ENCODE results near the gene CCT6A.
"Not testable (repeated sequence)": the region's sequence is repeated elsewhere in the genome, so short reads cannot be mapped to it uniquely, and the experiment has no call there.

Gene CCT6A

GRCh38 chr7:56099653-56100052 is 48.1 kb downstream of the CCT6A start:
- DNase-seq (ENCODE audit: low spot score): no peak

- DNase-seq (ENCODE audit: low spot score): not testable (repeated sequence)
Measured at GRCh38 chr7:56104138-56104537, 52.6 kb downstream of the CCT6A start.

- no peak for DNase-seq (ENCODE audit: low spot score)
Measured at GRCh38 chr7:56105508-56105907, 53.9 kb downstream of the CCT6A start.

- DNase-seq (ENCODE audit: low spot score): peak; percentile 98
Measured at GRCh38 chr7:56106108-56107073, 54.8 kb downstream of the CCT6A start, which contains the start of gene CHCHD2. Gene CHCHD2 (minus strand): TSS chr7:56106476. CDS start chr7:56106413, 63 bp downstream.

- no peak for DNase-seq (ENCODE audit: low spot score)
Measured at GRCh38 chr7:56107954-56108258, 56.3 kb downstream of the CCT6A start.

GRCh38 chr7:56110611-56111010 is 59.0 kb downstream of the CCT6A start:
- DNase-seq (ENCODE audit: low spot score): no peak

- not testable (repeated sequence) for DNase-seq (ENCODE audit: low spot score)
Measured at GRCh38 chr7:56112244-56112643, 60.7 kb downstream of the CCT6A start.

Data from GM03348 (cell line).